ENCODE results near the gene ANKRD63. TPM values are rescaled to one million over a fixed set of nuclear protein-coding genes. Genes with fewer than 3 reads are reported as not detected.
A peak's percentile ranks its signal among the peaks of the same experiment; 100 is the strongest.

Gene ANKRD63
- total RNA-seq, 1 experiment from 2014 or later: not detected

DNA sequence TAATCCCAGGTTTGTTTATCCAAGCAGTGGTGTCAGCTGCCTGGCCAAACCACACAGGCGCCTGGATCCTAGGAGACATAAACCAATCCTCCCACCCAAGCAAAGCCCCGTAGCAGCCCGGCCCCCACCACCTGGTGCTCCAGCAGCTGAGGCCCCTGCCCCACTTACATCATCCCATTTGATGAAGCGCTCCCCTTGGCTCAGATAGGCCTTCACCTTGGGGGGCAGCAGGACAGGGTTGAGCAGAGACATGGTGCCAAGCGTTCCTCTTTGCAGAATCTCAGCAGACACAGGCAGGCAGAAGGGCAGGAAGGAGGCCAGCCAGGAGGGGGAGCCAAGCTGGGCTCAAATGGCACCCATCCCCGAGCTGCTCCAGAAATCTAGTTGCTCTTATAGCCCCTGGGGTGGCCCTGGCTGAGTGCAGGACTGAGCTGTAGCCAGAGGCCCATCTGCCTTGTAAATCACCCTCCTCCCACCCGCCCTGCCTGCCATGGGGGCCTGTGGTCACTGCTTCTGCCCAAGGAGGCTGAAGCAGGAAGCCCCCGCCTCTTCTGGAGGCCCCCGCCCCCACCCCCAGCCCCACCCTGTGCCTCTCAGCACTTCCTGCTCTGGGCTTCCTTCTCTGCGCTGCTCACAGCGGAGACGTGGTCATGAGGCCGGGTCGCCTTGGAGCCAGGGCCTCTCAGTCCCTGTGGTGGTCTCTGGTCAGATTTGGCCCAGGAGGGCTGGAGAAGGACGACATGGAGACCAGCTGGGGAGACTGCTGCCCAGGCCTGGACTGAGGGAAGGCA, 24.8 kb upstream of the ANKRD63 start, which contains the start of gene PLCB2:
Gene PLCB2, minus strand, starts transcription at position 515 of the 791 bp plus-strand sequence. Its CDS starts 263 bp downstream, at position 252.
- H3K4me3 Mint-ChIP-seq (ENCODE audit: low read depth, unreplicated experiment): peak within 1 kb of the TSS; percentile 63
- H3K9me3 Mint-ChIP-seq (ENCODE audit: low read depth, unreplicated experiment): no peaks in the 10 kb centered on the region
- intact Hi-C loops (cut with micrococcal nuclease; ENCODE audit: unreplicated experiment): no loop called here
- peak within 1 kb of the TSS; percentile 71 for H3K27ac Mint-ChIP-seq (ENCODE audit: unreplicated experiment)
- TF ChIP-seq, protein P1, sequence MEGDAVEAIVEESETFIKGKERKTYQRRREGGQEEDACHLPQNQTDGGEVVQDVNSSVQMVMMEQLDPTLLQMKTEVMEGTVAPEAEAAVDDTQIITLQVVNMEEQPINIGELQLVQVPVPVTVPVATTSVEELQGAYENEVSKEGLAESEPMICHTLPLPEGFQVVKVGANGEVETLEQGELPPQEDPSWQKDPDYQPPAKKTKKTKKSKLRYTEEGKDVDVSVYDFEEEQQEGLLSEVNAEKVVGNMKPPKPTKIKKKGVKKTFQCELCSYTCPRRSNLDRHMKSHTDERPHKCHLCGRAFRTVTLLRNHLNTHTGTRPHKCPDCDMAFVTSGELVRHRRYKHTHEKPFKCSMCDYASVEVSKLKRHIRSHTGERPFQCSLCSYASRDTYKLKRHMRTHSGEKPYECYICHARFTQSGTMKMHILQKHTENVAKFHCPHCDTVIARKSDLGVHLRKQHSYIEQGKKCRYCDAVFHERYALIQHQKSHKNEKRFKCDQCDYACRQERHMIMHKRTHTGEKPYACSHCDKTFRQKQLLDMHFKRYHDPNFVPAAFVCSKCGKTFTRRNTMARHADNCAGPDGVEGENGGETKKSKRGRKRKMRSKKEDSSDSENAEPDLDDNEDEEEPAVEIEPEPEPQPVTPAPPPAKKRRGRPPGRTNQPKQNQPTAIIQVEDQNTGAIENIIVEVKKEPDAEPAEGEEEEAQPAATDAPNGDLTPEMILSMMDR (IDR thresholded peaks at IDR 0.05; ENCODE audit: unreplicated experiment): no peak
- peak; percentile 50 for DNase-seq
- H3K4me1 Mint-ChIP-seq (ENCODE audit: low read depth, unreplicated experiment): peaks cover 17% of the 10 kb centered on the region
- H3K36me3 Mint-ChIP-seq (ENCODE audit: insufficient read depth, unreplicated experiment): peaks cover 11% of the 10 kb centered on the region
- no peaks in the 10 kb centered on the region for H3K27me3 Mint-ChIP-seq (ENCODE audit: unreplicated experiment)
- no TSS peak for BruUV-seq (replicated peaks)
- CTCF ChIA-PET: interaction anchor here (0.7 to 5.8 kb wide), 7 partner anchors 12 to 34 kb away, joined by 3 to 25 read pairs (median 3); partner anchors contain the start of gene CCDC9B

DNA sequence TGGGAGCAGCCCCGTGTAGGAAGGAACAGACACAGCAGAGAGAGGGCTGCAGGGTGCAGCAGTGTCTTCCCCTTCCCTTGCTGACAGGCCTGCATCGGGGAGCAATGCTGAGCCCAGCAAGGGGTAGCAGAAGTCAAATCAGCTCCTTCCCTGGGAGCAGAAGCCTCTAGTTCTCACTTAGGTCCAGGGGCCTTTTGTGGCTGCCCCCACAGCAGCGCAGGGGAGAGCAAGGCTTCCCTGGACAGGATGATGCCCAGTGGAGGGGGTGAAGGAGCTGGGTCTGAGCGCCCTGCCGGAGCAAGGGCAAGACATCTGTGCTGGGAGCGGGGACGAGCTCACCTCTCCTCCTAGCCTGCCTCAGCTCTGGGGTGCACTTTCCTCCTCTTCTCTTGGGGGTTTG, 24.0 kb upstream of the ANKRD63 start:
- peaks cover 12% of the 10 kb centered on the region for H3K36me3 Mint-ChIP-seq (ENCODE audit: insufficient read depth, unreplicated experiment)
- TF ChIP-seq, protein P1 (IDR thresholded peaks at IDR 0.05; ENCODE audit: unreplicated experiment): no peak
- intact Hi-C loops (cut with micrococcal nuclease; ENCODE audit: unreplicated experiment): no loop called here
- CTCF ChIA-PET: interaction anchor here (0.7 to 5.8 kb wide), 6 partner anchors 13 to 33 kb away, joined by 3 to 25 read pairs (median 3); no protein-coding TSS in a partner anchor
- peak overlapping the region; percentile 18 for H3K27ac Mint-ChIP-seq (ENCODE audit: unreplicated experiment)
- no TSS peak for BruUV-seq (replicated peaks)
- H3K27me3 Mint-ChIP-seq (ENCODE audit: unreplicated experiment): no peaks in the 10 kb centered on the region
- H3K9me3 Mint-ChIP-seq (ENCODE audit: low read depth, unreplicated experiment): no peaks in the 10 kb centered on the region
- H3K4me1 Mint-ChIP-seq (ENCODE audit: low read depth, unreplicated experiment): peaks cover 17% of the 10 kb centered on the region
- DNase-seq: no peak
- peak overlapping the region; percentile 63 for H3K4me3 Mint-ChIP-seq (ENCODE audit: low read depth, unreplicated experiment)

DNA sequence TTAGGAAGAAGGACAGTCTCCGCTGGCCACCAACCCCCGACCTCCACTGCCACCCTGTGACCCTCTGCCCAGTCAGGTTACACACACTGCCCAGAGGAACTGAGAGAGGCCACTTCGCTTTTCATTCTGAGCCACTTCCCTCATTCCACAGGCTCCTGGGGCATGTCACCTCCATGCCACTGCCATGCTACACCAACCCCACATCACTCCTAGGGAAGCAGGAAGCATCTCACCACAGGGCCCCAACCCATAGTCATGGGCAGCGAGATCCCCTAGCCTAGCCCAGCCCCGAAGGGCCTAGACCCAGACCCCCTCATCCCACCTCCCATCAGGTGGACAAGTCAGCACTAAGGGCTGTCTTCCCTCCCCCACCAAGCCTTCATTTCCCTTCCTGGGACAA, 23.5 kb upstream of the ANKRD63 start:
- TF ChIP-seq, protein P1 (IDR thresholded peaks at IDR 0.05; ENCODE audit: unreplicated experiment): no peak
- Mint-ChIP-seq H3K4me3 (ENCODE audit: low read depth, unreplicated experiment) (peak overlapping the region; percentile 63), H3K36me3 (ENCODE audit: insufficient read depth, unreplicated experiment) (peaks cover 12% of the 10 kb centered on the region), H3K27ac (ENCODE audit: unreplicated experiment) (peak overlapping the region; percentile 18), H3K27me3 (ENCODE audit: unreplicated experiment) (no peaks in the 10 kb centered on the region), H3K9me3 (ENCODE audit: low read depth, unreplicated experiment) (no peaks in the 10 kb centered on the region), H3K4me1 (ENCODE audit: low read depth, unreplicated experiment) (peaks cover 17% of the 10 kb centered on the region)
- DNase-seq: no peak
- no TSS peak for BruUV-seq (replicated peaks)
- intact Hi-C loops (cut with micrococcal nuclease; ENCODE audit: unreplicated experiment): no loop called here
- CTCF ChIA-PET: interaction anchor here (1.0 to 5.8 kb wide), 3 partner anchors 17 to 34 kb away, joined by 3 to 25 read pairs (median 3); no protein-coding TSS in a partner anchor

DNA sequence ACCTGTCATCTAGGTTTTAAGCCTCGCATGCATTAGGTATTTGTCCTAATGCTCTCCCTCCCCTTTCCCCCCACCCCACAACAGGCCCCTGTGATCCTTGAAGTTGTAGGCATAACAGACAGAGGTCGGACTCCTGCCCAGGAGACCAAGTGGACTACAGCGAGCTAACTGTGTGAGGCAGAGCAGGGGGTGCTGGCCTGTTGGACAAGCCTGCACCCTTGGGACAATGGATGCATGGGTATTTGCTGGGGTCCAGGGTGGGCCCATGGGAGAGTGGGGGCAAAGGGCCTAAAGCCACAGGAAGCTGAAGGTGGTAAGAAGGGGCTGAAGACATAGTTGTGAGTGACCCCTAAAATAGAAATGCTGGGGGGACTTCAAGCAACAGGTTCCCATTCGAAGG, 22.4 kb upstream of the ANKRD63 start:
- BruUV-seq (replicated peaks): no TSS peak
- CTCF ChIA-PET: interaction anchor here (0.6 kb wide), 1 partner anchor 1066 kb away, joined by 3 read pairs; no protein-coding TSS in a partner anchor
- peaks cover 12% of the 10 kb centered on the region for H3K36me3 Mint-ChIP-seq (ENCODE audit: insufficient read depth, unreplicated experiment)
- H3K4me3 Mint-ChIP-seq (ENCODE audit: low read depth, unreplicated experiment): no peak overlapping the region
- intact Hi-C loops (cut with micrococcal nuclease; ENCODE audit: unreplicated experiment): no loop called here
- peaks cover 17% of the 10 kb centered on the region for H3K4me1 Mint-ChIP-seq (ENCODE audit: low read depth, unreplicated experiment)
- H3K27ac Mint-ChIP-seq (ENCODE audit: unreplicated experiment): no peak overlapping the region
- H3K27me3 Mint-ChIP-seq (ENCODE audit: unreplicated experiment): no peaks in the 10 kb centered on the region
- H3K9me3 Mint-ChIP-seq (ENCODE audit: low read depth, unreplicated experiment): no peaks in the 10 kb centered on the region
- DNase-seq: no peak
- TF ChIP-seq, protein P1 (IDR thresholded peaks at IDR 0.05; ENCODE audit: unreplicated experiment): no peak

All from Calu3 (cell line).